Right forelimb (tissue), 1 donor: ENCODE measurements around the gene CPT1C.

ENCODE experiments used
- DNase-seq: peaks from one replicate; pipeline ENCODE4 v3.0.0-alpha.2; 2018

CPT1C gene

DNA sequence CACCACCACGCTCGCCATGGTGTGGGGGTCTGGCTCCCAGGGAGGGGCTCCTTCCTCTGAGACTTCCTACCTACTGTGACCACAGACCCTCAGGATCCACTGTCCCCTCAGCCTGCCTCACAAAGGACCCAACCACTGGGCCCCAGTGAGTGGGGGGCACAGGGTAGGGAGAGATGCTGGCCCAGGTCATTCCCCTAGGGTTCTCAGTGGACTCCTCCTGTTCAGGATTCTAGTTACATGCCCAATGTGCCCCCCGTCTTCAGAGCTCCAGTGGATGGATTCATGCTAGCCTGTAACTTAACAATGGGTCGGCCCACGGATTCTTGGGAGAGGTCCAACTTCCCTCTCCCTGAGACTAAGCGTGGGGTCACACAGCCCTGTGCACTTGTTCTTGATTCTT lies 72.3 kb downstream of the CPT1C start, which contains the start of gene TSKS:
TSKS (minus strand) TSS at position 77 of the 400 bp plus-strand sequence; CDS start at position 18, 59 bp downstream.
- DNase-seq = no peak
